Vagina (tissue), 2 donors: ENCODE data around the gene FBXO21. TPM values are rescaled to one million over a fixed set of nuclear protein-coding genes. Genes with fewer than 3 reads are reported as not detected.
"Not testable (repeated sequence)": the region's sequence is repeated elsewhere in the genome, so short reads cannot be mapped to it uniquely, and the experiment has no call there.

ENCODE experiments used
- DNase-seq, 2 donors: peaks; one replicate each; pipeline ENCODE4 v3.0.0-alpha.2; 2017; ENCODE audit errors: extremely low spot score in 2 of 2
- H3K27ac ChIP-seq: fragments of 200-600 bp; sonication (generic); one replicate; pipeline ENCODE4 v1.5.1; 2019
- H3K27me3 ChIP-seq: fragments of 200-600 bp; sonication (generic); one replicate; pipeline ENCODE4 v1.5.1; 2019
- H3K36me3 ChIP-seq, 2 donors: fragments of 200-600 bp; sonication (generic); one replicate each; pipeline ENCODE4 v1.5.1; 2017 to 2019
- H3K4me1 ChIP-seq: fragments of 200-600 bp; sonication (generic); one replicate; pipeline ENCODE4 v1.5.1; 2019
- H3K4me3 ChIP-seq, 2 donors: fragments of 200-600 bp; sonication (generic); 1 replicate in 1 of 2; 2 replicates in 1 of 2; pipeline ENCODE4 v1.5.1; 2016 to 2019
- H3K9me3 ChIP-seq: fragments of 200-600 bp; sonication (generic); one replicate; pipeline ENCODE4 v1.5.1; 2019
- POLR2A ChIP-seq, 2 donors: fragments of 450-650 bp; IDR thresholded peaks; one replicate each; pipeline ENCODE4 v1.6.1; 2017; ENCODE audit warnings: antibody characterized with exemption in 2 of 2, mild to moderate bottlenecking in 2 of 2, moderate library complexity in 2 of 2
- POLR2AphosphoS5 ChIP-seq, 2 donors: sonication (generic); formaldehyde crosslinking; IDR thresholded peaks; one replicate each; pipeline ENCODE4 v1.9.0; 2017; ENCODE audit warnings: antibody characterized with exemption in 2 of 2, mild to moderate bottlenecking in 2 of 2, low read depth in 1 of 2; ENCODE audit not compliant: insufficient read depth in 1 of 2
- intact Hi-C: fragments of 100-400 bp; cut with DNase I; formaldehyde crosslinking; loops from one replicate; pipeline ENCODE4 v1.15.1; 2023
- total RNA-seq: library from RNA; depleted of rRNA; stranded (reverse); fragments of >200 nt; gene quantifications from one replicate; pipeline ENCODE4 v1.2.3, GENCODE V29; 2016
- TF ChIP-seq, protein P1 (sequence below), 3 experiments: fragments of 450-650 bp in 2 of 3; fragments of 200-600 bp in 1 of 3; sonication (generic) in 1 of 3; IDR thresholded peaks; one replicate each; pipeline ENCODE4 v1.5.1; 2017 to 2019; ENCODE audit warnings: antibody characterized with exemption in 3 of 3, mild to moderate bottlenecking in 2 of 3, moderate library complexity in 2 of 3

The FBXO21 gene
- total RNA-seq, 1 donor from 2014 or later = 62.4 TPM

DNA sequence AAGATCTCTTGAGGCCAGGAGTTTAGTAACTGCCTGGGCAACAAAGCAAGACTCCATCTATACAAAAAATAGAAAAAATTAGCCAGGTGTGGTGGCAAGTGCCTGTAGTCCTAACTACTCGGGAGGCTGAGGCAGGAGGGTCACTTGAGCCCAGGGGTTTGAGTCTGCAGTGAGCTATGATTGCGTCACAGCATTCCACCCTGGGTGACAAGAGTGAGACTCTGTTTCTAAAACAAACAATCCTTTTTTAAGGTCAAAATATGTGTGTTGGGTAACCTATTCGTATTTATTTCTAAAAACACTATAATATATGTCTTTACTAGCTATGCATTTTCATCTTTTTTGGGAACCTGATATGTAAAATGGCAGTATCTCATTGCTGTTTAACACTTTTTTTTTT lies 7.4 kb downstream of the FBXO21 start:
- no peaks in the 10 kb centered on the region for H3K4me1 ChIP-seq
- H3K4me3 ChIP-seq = no peak overlapping the region
- TF ChIP-seq, protein P1, sequence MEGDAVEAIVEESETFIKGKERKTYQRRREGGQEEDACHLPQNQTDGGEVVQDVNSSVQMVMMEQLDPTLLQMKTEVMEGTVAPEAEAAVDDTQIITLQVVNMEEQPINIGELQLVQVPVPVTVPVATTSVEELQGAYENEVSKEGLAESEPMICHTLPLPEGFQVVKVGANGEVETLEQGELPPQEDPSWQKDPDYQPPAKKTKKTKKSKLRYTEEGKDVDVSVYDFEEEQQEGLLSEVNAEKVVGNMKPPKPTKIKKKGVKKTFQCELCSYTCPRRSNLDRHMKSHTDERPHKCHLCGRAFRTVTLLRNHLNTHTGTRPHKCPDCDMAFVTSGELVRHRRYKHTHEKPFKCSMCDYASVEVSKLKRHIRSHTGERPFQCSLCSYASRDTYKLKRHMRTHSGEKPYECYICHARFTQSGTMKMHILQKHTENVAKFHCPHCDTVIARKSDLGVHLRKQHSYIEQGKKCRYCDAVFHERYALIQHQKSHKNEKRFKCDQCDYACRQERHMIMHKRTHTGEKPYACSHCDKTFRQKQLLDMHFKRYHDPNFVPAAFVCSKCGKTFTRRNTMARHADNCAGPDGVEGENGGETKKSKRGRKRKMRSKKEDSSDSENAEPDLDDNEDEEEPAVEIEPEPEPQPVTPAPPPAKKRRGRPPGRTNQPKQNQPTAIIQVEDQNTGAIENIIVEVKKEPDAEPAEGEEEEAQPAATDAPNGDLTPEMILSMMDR (IDR thresholded peaks at IDR 0.05) = no peak
- TF ChIP-seq POLR2AphosphoS5 (IDR thresholded peaks at IDR 0.05; ENCODE audit: insufficient read depth in 1 of 2, low read depth in 1 of 2) (no peak), POLR2A (IDR thresholded peaks at IDR 0.05) (no peak)
- DNase-seq = no peak
- H3K27me3 ChIP-seq = no peaks in the 10 kb centered on the region
- H3K27ac ChIP-seq = no peak overlapping the region
- intact Hi-C loops = no loop called here
- H3K36me3 ChIP-seq = peaks cover 0 to 65% of the 10 kb centered on the region in 2 donors
- H3K9me3 ChIP-seq = no peaks in the 10 kb centered on the region

DNA sequence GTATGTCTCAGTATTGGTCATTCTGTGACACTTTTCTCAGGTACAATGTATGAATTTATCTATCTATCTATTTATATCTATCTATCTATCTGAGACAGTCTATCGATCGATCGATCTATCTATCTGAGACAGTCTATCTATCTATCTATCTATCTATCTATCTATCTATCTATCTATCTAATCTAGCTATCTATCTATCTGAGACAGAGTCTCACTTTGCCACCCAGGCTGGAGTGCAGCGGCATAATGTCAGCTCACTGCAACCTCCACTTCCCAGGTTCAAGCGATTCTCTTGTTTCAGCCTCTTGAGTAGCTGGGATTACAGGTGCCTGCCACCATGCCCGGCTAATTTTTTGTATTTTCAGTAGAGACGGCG lies 8.8 kb downstream of the FBXO21 start:
- H3K27me3 ChIP-seq, DNase-seq, H3K27ac ChIP-seq, H3K4me3 ChIP-seq, H3K9me3 ChIP-seq, intact Hi-C loops, H3K4me1 ChIP-seq: not testable (repeated sequence)
- H3K36me3 ChIP-seq = peaks cover 0 to 66% of the 10 kb centered on the region in 2 donors

DNA sequence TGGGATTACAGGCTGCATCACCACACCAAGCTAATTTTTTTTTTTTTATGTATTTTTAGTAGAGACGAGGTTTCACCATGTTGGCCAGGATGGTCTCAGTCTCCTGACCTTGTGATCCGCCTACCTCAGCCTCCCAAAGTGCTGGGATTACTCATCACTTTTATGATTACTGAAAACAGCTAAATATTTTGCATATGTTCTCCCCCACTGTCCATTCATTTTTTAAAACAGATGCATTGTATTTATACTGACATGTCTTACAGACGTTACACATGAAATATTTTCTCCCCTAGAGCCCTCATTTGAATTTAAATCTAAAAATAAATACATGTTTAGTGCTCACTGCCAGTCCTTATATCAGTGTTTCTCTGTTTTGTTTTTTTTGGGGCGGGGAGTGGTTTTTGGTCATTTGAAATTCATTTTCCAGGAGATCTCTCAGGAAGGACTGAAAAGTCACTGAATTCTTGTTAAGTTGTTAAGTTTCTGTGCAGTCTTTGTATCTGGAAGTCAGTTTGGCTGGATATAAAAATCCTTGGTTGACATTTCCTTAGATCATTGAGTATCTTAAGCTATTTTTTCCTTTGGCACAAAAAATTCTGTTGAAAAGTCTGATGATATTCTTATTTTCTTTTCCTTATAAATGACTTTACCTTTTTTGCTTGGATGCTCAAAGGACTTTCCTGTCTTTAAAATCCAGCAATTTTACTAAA lies 9.4 kb downstream of the FBXO21 start:
- H3K9me3 ChIP-seq = no peaks in the 10 kb centered on the region
- intact Hi-C loops = no loop called here
- DNase-seq = no peak
- no peaks in the 10 kb centered on the region for H3K4me1 ChIP-seq
- peaks cover 0 to 66% of the 10 kb centered on the region in 2 donors for H3K36me3 ChIP-seq
- H3K4me3 ChIP-seq = no peak overlapping the region
- H3K27ac ChIP-seq = no peak overlapping the region
- TF ChIP-seq, protein P1 (IDR thresholded peaks at IDR 0.05) = no peak
- TF ChIP-seq POLR2A (IDR thresholded peaks at IDR 0.05) (no peak), POLR2AphosphoS5 (IDR thresholded peaks at IDR 0.05; ENCODE audit: insufficient read depth in 1 of 2, low read depth in 1 of 2) (no peak)
- no peaks in the 10 kb centered on the region for H3K27me3 ChIP-seq

DNA sequence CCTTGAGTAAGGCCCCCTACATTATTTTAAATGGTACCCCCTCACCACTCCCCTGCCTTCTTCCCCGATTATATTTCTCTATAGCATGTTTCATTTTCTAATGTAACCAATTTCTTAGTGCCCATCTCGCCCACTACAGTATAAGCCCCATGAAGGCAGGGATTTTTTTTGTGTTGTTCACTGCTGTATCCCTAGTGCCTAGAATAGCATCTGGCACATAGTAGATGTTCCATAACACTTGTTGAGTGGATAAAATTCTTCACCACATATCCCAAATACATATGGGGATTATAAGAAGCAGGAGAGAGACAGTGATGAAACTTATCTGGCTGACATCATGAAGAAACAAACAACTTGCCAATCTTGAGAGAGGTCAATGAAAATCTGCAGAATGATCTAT lies 11.5 kb downstream of the FBXO21 start:
- H3K27ac ChIP-seq = no peak overlapping the region
- TF ChIP-seq POLR2AphosphoS5 (IDR thresholded peaks at IDR 0.05; ENCODE audit: insufficient read depth in 1 of 2, low read depth in 1 of 2) = no peak
- no peak for TF ChIP-seq POLR2A (IDR thresholded peaks at IDR 0.05)
- TF ChIP-seq, protein P1 (IDR thresholded peaks at IDR 0.05) = no peak
- no peak overlapping the region for H3K4me3 ChIP-seq
- no peak for DNase-seq
- H3K9me3 ChIP-seq = no peaks in the 10 kb centered on the region
- peaks cover 3 to 66% of the 10 kb centered on the region in 2 donors for H3K36me3 ChIP-seq
- no peaks in the 10 kb centered on the region for H3K4me1 ChIP-seq
- intact Hi-C loops = no loop called here
- no peaks in the 10 kb centered on the region for H3K27me3 ChIP-seq

DNA sequence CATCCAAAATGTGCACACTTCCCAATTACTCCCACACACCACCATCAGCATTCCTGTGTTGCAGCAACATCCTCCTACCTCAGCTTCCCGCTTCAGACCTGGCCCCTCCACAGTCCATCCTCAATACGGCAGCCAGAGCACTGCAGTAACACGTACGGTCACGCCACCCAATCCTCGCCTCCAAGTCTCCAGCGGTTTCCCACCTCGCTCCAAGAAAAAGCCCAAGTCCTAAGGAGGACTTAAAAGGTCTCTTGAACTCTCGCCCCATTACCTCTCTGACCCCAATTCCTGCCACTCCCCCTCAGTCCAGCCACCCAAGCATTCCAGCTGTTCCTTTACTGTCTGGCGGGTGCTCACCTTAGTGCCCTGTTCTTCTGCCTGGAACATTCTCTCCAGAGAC lies 12.0 kb downstream of the FBXO21 start:
- DNase-seq = no peak
- H3K9me3 ChIP-seq = no peaks in the 10 kb centered on the region
- H3K36me3 ChIP-seq = peaks cover 3 to 66% of the 10 kb centered on the region in 2 donors
- no peaks in the 10 kb centered on the region for H3K4me1 ChIP-seq
- intact Hi-C loops = no loop called here
- TF ChIP-seq, protein P1 (IDR thresholded peaks at IDR 0.05) = no peak
- TF ChIP-seq POLR2A (IDR thresholded peaks at IDR 0.05) = no peak
- no peak for TF ChIP-seq POLR2AphosphoS5 (IDR thresholded peaks at IDR 0.05; ENCODE audit: insufficient read depth in 1 of 2, low read depth in 1 of 2)
- no peak overlapping the region for H3K27ac ChIP-seq
- H3K4me3 ChIP-seq = no peak overlapping the region
- H3K27me3 ChIP-seq = no peaks in the 10 kb centered on the region
